GM12878 (cell line): ENCODE results near the gene DGAT2.

Source experiments
- EZH2 ChIP-seq: IDR thresholded peaks from 2 replicates; pipeline ENCODE4 v1.6.1; 2012; ENCODE audit warnings: low read depth, mild to moderate bottlenecking, control low read depth, inconsistent platforms, low read length, borderline replicate concordance; ENCODE audit not compliant: control insufficient read depth
- NR2F1 ChIP-seq: fragments of 450-650 bp; conservative IDR thresholded peaks from 2 replicates; pipeline ENCODE4 v1.6.1; 2017; ENCODE audit warnings: mild to moderate bottlenecking
- SREBF2 ChIP-seq: IDR thresholded peaks from 2 replicates; pipeline ENCODE4 v1.6.1; 2012; ENCODE audit warnings: mild to moderate bottlenecking, low read length
- TF ChIP-seq, protein P1 (sequence below): fragments of 450-650 bp; IDR thresholded peaks from 2 replicates; pipeline ENCODE4 v1.6.1; 2017; ENCODE audit warnings: borderline replicate concordance

DNA sequence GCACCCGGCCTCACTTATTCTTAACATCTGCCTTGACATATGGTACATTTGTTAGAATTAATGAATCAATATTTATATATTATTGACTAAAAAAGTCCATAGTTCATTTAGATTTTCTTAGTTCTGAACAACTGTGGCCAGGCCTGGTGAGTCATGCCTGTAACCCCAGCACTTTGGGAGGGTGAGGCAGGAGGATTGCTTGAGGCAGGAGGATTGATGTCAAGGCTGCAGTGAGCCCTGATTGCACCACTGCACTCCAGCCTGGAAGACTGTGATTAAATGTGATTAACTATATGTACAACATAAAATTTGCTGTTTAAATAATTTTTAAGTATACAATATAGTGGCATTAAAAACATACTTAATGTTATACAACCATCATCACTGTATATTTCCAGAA lies 52.1 kb downstream of the DGAT2 start:
- TF ChIP-seq EZH2 (no peak), NR2F1 (no peak), SREBF2 (no peak)
- TF ChIP-seq, protein P1, sequence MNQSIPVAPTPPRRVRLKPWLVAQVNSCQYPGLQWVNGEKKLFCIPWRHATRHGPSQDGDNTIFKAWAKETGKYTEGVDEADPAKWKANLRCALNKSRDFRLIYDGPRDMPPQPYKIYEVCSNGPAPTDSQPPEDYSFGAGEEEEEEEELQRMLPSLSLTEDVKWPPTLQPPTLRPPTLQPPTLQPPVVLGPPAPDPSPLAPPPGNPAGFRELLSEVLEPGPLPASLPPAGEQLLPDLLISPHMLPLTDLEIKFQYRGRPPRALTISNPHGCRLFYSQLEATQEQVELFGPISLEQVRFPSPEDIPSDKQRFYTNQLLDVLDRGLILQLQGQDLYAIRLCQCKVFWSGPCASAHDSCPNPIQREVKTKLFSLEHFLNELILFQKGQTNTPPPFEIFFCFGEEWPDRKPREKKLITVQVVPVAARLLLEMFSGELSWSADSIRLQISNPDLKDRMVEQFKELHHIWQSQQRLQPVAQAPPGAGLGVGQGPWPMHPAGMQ = no peak
